K562 (cell line): ENCODE measurements around the gene STK26. TPM values are rescaled to one million over a fixed set of nuclear protein-coding genes. Genes with fewer than 3 reads are reported as not detected.

Experiments used
- CAMTA2 ChIP-seq: fragments of 250-450 bp; sonication (Bioruptor Pico); conservative IDR thresholded peaks from 2 replicates; pipeline ENCODE4 v1.5.1; 2022
- CTCFL ChIP-seq: IDR thresholded peaks from 2 replicates; pipeline ENCODE4 v1.6.1; 2011; ENCODE audit warnings: borderline replicate concordance, low read depth, mild to moderate bottlenecking, moderate library complexity, low read length; ENCODE audit not compliant: insufficient read depth, poor library complexity, severe bottlenecking
- EWSR1 ChIP-seq: fragments of 450-650 bp; IDR thresholded peaks from 2 replicates; pipeline ENCODE4 v1.6.1; 2018; ENCODE audit warnings: borderline replicate concordance, mild to moderate bottlenecking, low read depth, moderate library complexity; ENCODE audit not compliant: partially characterized antibody
- GABPA ChIP-seq: fragments of 200-800 bp; sonication (Bioruptor generic); conservative IDR thresholded peaks from 2 replicates; pipeline ENCODE4 v1.6.1; 2016; ENCODE audit warnings: low read depth, missing genetic modification characterization, missing compliant biosample characterization
- HMG20A ChIP-seq: fragments of 450-650 bp; formaldehyde crosslinking; conservative IDR thresholded peaks from 2 replicates; pipeline ENCODE4 v1.4.0; 2020; ENCODE audit warnings: mild to moderate bottlenecking, mixed read lengths
- MBD1 ChIP-seq: fragments of 250-450 bp; sonication (Bioruptor Pico); IDR thresholded peaks from 2 replicates; pipeline ENCODE4 v1.8.0; 2022; ENCODE audit warnings: inconsistent platforms
- MEIS2 ChIP-seq: fragments of 450-650 bp; IDR thresholded peaks from 2 replicates; pipeline ENCODE4 v1.6.1; 2014; ENCODE audit warnings: mild to moderate bottlenecking; ENCODE audit not compliant: partially characterized antibody
- SLC30A9 ChIP-seq: fragments of 250-450 bp; sonication (Bioruptor Pico); IDR thresholded peaks from 2 replicates; pipeline ENCODE4 v1.8.0; 2022; ENCODE audit warnings: mild to moderate bottlenecking, moderate library complexity
- STAT5B ChIP-seq: fragments of 250-450 bp; sonication (Bioruptor Pico); IDR thresholded peaks from 2 replicates; pipeline ENCODE4 v1.8.0; 2021; ENCODE audit warnings: mild to moderate bottlenecking, inconsistent platforms
- TAF7 ChIP-seq: fragments of 450-650 bp; IDR thresholded peaks from 2 replicates; pipeline ENCODE4 v1.6.1; 2016; ENCODE audit warnings: missing genetic modification characterization, missing compliant biosample characterization
- TBP ChIP-seq: optimal IDR thresholded peaks from 2 replicates; pipeline ENCODE3; 2011; ENCODE audit warnings: low read depth, low read length, improper control_type of control experiment
- TEAD4 ChIP-seq, 2 experiments: sonication (generic) in 1 of 2; formaldehyde crosslinking in 1 of 2; IDR thresholded peaks; 2 replicates each; pipeline versions ENCODE4 v1.6.1 to v1.8.0; 2012 to 2022; ENCODE audit warnings: borderline replicate concordance in 1 of 2, inconsistent platforms in 1 of 2, low read length in 1 of 2, mild to moderate bottlenecking in 1 of 2, missing genetic modification reagents in 1 of 2
- XRCC4 ChIP-seq: IDR thresholded peaks from one replicate; pipeline ENCODE4 v1.6.1; 2011; ENCODE audit not compliant: insufficient read depth, insufficient read length; ENCODE audit errors: extremely low read depth
- ZNF311 ChIP-seq: fragments of 250-450 bp; sonication (Bioruptor Pico); IDR thresholded peaks from 2 replicates; pipeline ENCODE4 v1.4.0; 2020; ENCODE audit warnings: mild to moderate bottlenecking, moderate library complexity
- ZNF398 ChIP-seq: fragments of 250-450 bp; sonication (Bioruptor Pico); IDR thresholded peaks from 2 replicates; pipeline ENCODE4 v1.8.0; 2021; ENCODE audit warnings: moderate library complexity, mild to moderate bottlenecking, inconsistent platforms
- ZNF592 ChIP-seq: fragments of 450-650 bp; IDR thresholded peaks from 2 replicates; pipeline ENCODE4 v1.6.1; 2017; ENCODE audit warnings: antibody characterized with exemption, mild to moderate bottlenecking
- polyA plus RNA-seq, 8 experiments: library from polyadenylated mRNA; depleted of rRNA in 4 of 8; stranded (reverse) in 5 of 8; unstranded in 3 of 8; fragments of >200 nt; fragmentation: Nextera tagmentation in 2 of 8; fragmentation: Illumina TruSeq in 1 of 8; extraction: Ambion mirVana in 2 of 8; extraction: Trizol in 1 of 8; gene quantifications; 2 replicates each; pipeline versions ENCODE4 v1.2.1 to v1.2.3, GENCODE V29; 2011 to 2014; ENCODE audit warnings: inconsistent platforms in 1 of 8, missing spikeins in 1 of 8
- total RNA-seq, 7 experiments: library from RNA; depleted of rRNA in 6 of 7; stranded (reverse); fragments of >200 nt in 6 of 7; fragmentation: Illumina TruSeq in 2 of 7; extraction: Trizol in 2 of 7; gene quantifications; 2 replicates each; pipeline versions ENCODE4 v1.2.1 to v1.2.3, GENCODE V29; 2011 to 2021; ENCODE audit warnings: low replicate concordance in 1 of 7

Gene STK26
- total and polyA plus RNA-seq, 9 of the 15 experiments (the other 6 are each of a cell fraction or from before 2014, with no cell fraction given), result 28.1 to 72.9 (median 50.1) TPM

GRCh38 chrX:131987252-131987651 is 35.9 kb upstream of the STK26 start (continued):
- no peak for TF ChIP-seq ZNF398 (CRISPR knock-in tag)
- no peak for TF ChIP-seq TEAD4 (IDR thresholded peaks at IDR 0.05; ENCODE audit: low read length)
- no peak for TF ChIP-seq TEAD4 (CRISPR knock-in tag; IDR thresholded peaks at IDR 0.05; ENCODE audit: borderline replicate concordance)
- peak; percentile 43; the same call in 1 of the 2 replicates for TF ChIP-seq GABPA (tag)
- no peak for TF ChIP-seq MEIS2
- TF ChIP-seq TBP, result no peak
- TF ChIP-seq XRCC4, result no peak
- no peak for TF ChIP-seq STAT5B (CRISPR knock-in tag)
- TF ChIP-seq CTCFL, result no peak
- TF ChIP-seq SLC30A9 (CRISPR knock-in tag), result no peak
- TF ChIP-seq CAMTA2 (CRISPR knock-in tag), result no peak
- TF ChIP-seq ZNF311, result no peak
- peak; percentile 35; the same call in 1 of the 2 replicates for TF ChIP-seq ZNF592
- TF ChIP-seq EWSR1, result no peak
- no peak for TF ChIP-seq MBD1 (CRISPR knock-in tag)
- no peak for TF ChIP-seq TAF7 (tag)
- TF ChIP-seq HMG20A (CRISPR knock-in tag), result no peak
